H1 (cell line): ENCODE measurements around the gene UGT1A6. TPM values are rescaled to one million over a fixed set of nuclear protein-coding genes. Genes with fewer than 3 reads are reported as not detected.

Experiments used
- CTCF ChIA-PET: fragments of 300-600 bp; sonication (Branson Sonifier 250); formaldehyde crosslinking; loops from one replicate; lab custom pipeline; 2021; ENCODE audit not compliant: partially characterized antibody; lab: Charles Lee
- POLR2A ChIA-PET: fragments of 300-600 bp; sonication (Branson Sonifier 250); formaldehyde crosslinking; loops from one replicate; lab custom pipeline; 2021; ENCODE audit warnings: inconsistent platforms; ENCODE audit not compliant: partially characterized antibody; lab: Charles Lee
- DNase-seq, 2 experiments: peaks; one replicate each; pipeline versions ENCODE4 v3.0.0 to v3.0.0-alpha.2; 2010 to 2022; ENCODE audit warnings: low spot score in 2 of 2, low read depth in 1 of 2, mixed read lengths in 1 of 2
- FAIRE-seq: peaks from 2 replicates; lab custom pipeline; 2011; peaks lifted over from hg19 to GRCh38; lab: Jason Lieb, UNC
- H2AFZ ChIP-seq: 2 replicates; pipeline ENCODE4 v1.8.1; 2012; ENCODE audit warnings: low read length, inconsistent platforms
- H2AK5ac ChIP-seq: 2 replicates; pipeline ENCODE4 v1.6.1; 2013; ENCODE audit warnings: low read depth, low read length
- H2BK120ac ChIP-seq: replicated peaks from 2 replicates; pipeline ENCODE3; 2013; ENCODE audit warnings: low read depth, low read length, inconsistent platforms
- H2BK12ac ChIP-seq: 2 replicates; pipeline ENCODE4 v1.6.1; 2013; ENCODE audit warnings: low read depth, low read length
- H2BK15ac ChIP-seq: 2 replicates; pipeline ENCODE4 v1.6.1; 2013; ENCODE audit warnings: low read length
- H2BK20ac ChIP-seq: 2 replicates; pipeline ENCODE4 v1.6.1; 2013; ENCODE audit warnings: low read length
- H2BK5ac ChIP-seq: 2 replicates; pipeline ENCODE4 v1.6.1; 2013; ENCODE audit warnings: low read depth, low read length
- H3K14ac ChIP-seq: 2 replicates; pipeline ENCODE4 v1.6.1; 2013; ENCODE audit warnings: inconsistent platforms; ENCODE audit not compliant: insufficient read length
- H3K18ac ChIP-seq: 2 replicates; pipeline ENCODE4 v1.6.1; 2013; ENCODE audit warnings: low read length; ENCODE audit errors: extremely low read depth
- H3K23ac ChIP-seq: 2 replicates; pipeline ENCODE4 v1.6.1; 2013; ENCODE audit warnings: inconsistent platforms; ENCODE audit not compliant: insufficient read length
- H3K23me2 ChIP-seq: 2 replicates; pipeline ENCODE4 v1.6.1; 2013; ENCODE audit warnings: low read depth, low read length
- H3K27ac ChIP-seq: 2 replicates; pipeline ENCODE4 v1.6.1; 2011; ENCODE audit warnings: low read depth, low read length, inconsistent platforms
- H3K27me3 ChIP-seq, 4 experiments: replicated peaks in 1 of 4; 1 replicate in 1 of 4; 2 replicates in 3 of 4; pipeline versions ENCODE4 v1.6.1 to v1.8.1; 2011 to 2013; ENCODE audit warnings: low read length in 3 of 4, mild to moderate bottlenecking in 3 of 4, inconsistent platforms in 2 of 4, mixed read lengths in 2 of 4, moderate library complexity in 1 of 4; ENCODE audit not compliant: control insufficient read depth in 3 of 4, insufficient read depth in 3 of 4; ENCODE audit errors: extremely low read depth in 1 of 4
- H3K36me3 ChIP-seq, 4 experiments: 2 replicates each; pipeline versions ENCODE4 v1.6.1 to v1.8.1; 2011 to 2013; ENCODE audit warnings: mild to moderate bottlenecking in 4 of 4, low read length in 3 of 4, moderate library complexity in 2 of 4, control low read depth in 1 of 4, inconsistent platforms in 1 of 4; ENCODE audit not compliant: insufficient read depth in 4 of 4, control insufficient read depth in 2 of 4
- H3K4ac ChIP-seq: replicated peaks from 2 replicates; pipeline ENCODE3; 2013; ENCODE audit warnings: low read length, low read depth, mixed read lengths, inconsistent platforms; ENCODE audit not compliant: insufficient read length
- H3K4me1 ChIP-seq, 4 experiments: replicated peaks in 1 of 4; 1 replicate in 1 of 4; 2 replicates in 3 of 4; pipeline versions ENCODE4 v1.6.1 to v1.8.1; 2011 to 2013; ENCODE audit warnings: low read length in 3 of 4, inconsistent platforms in 2 of 4, mixed read lengths in 1 of 4; ENCODE audit not compliant: insufficient read depth in 4 of 4, control insufficient read depth in 3 of 4
- H3K4me2 ChIP-seq, 2 experiments: 2 replicates each; pipeline versions ENCODE4 v1.6.1 to v1.8.1; 2011 to 2013; ENCODE audit warnings: low read depth in 2 of 2, low read length in 2 of 2, control low read depth in 1 of 2, inconsistent platforms in 1 of 2, mild to moderate bottlenecking in 1 of 2; ENCODE audit not compliant: insufficient read depth in 1 of 2
- H3K4me3 ChIP-seq, 4 experiments: fragments of 200-600, 300-600 bp in 1 of 4; sonication (generic), shearing (Covaris generic), sonication (Bioruptor Twin) in 1 of 4; 2 replicates each; pipeline versions ENCODE4 v1.5.1 to v1.8.1; 2011 to 2016; ENCODE audit warnings: low read length in 4 of 4, low read depth in 3 of 4, control low read depth in 2 of 4, inconsistent platforms in 2 of 4, mild to moderate bottlenecking in 2 of 4, mixed read lengths in 1 of 4, moderate library complexity in 1 of 4; ENCODE audit not compliant: insufficient read depth in 2 of 4; ENCODE audit errors: extremely low read depth in 1 of 4
- H3K56ac ChIP-seq: replicated peaks from 2 replicates; pipeline ENCODE3; 2013; ENCODE audit warnings: low read depth, mild to moderate bottlenecking, mixed read lengths, low read length, inconsistent platforms; ENCODE audit not compliant: insufficient read length
- H3K79me1 ChIP-seq: 2 replicates; pipeline ENCODE4 v1.6.1; 2013; ENCODE audit warnings: low read depth, low read length, control low read depth
- H3K79me2 ChIP-seq, 2 experiments: 2 replicates each; pipeline versions ENCODE4 v1.6.1 to v1.8.1; 2012 to 2013; ENCODE audit warnings: low read length in 2 of 2, mild to moderate bottlenecking in 2 of 2, inconsistent platforms in 1 of 2; ENCODE audit not compliant: insufficient read depth in 2 of 2, control insufficient read depth in 1 of 2
- H3K9ac ChIP-seq, 4 experiments: replicated peaks in 1 of 4; 1 replicate in 1 of 4; 2 replicates in 3 of 4; pipeline versions ENCODE4 v1.6.1 to v1.8.1; 2011 to 2013; ENCODE audit warnings: low read depth in 3 of 4, low read length in 3 of 4, control low read depth in 2 of 4, mild to moderate bottlenecking in 2 of 4, moderate library complexity in 2 of 4, inconsistent platforms in 1 of 4; ENCODE audit errors: extremely low read depth in 1 of 4
- H3K9me3 ChIP-seq, 2 experiments: 2 replicates each; pipeline versions ENCODE4 v1.6.1 to v1.8.1; 2012 to 2013; ENCODE audit warnings: mild to moderate bottlenecking in 2 of 2, moderate library complexity in 2 of 2, control low read depth in 1 of 2, inconsistent platforms in 1 of 2, low read depth in 1 of 2, low read length in 1 of 2, mixed read lengths in 1 of 2; ENCODE audit not compliant: insufficient read depth in 2 of 2
- H4K20me1 ChIP-seq, 2 experiments: replicated peaks in 1 of 2; 2 replicates each; pipeline versions ENCODE3 to v1.8.1; 2011 to 2013; ENCODE audit warnings: inconsistent platforms in 2 of 2, low read length in 2 of 2, mild to moderate bottlenecking in 1 of 2; ENCODE audit not compliant: insufficient read depth in 2 of 2, control insufficient read depth in 1 of 2
- H4K5ac ChIP-seq: 2 replicates; pipeline ENCODE4 v1.6.1; 2013; ENCODE audit warnings: low read length, low read depth, mixed read lengths, inconsistent platforms; ENCODE audit not compliant: insufficient read length
- H4K8ac ChIP-seq: 2 replicates; pipeline ENCODE4 v1.8.0; 2013; ENCODE audit warnings: mild to moderate bottlenecking, moderate library complexity, low read length, inconsistent platforms; ENCODE audit not compliant: insufficient read depth; ENCODE audit errors: extremely low read depth
- H4K91ac ChIP-seq: replicated peaks from 2 replicates; pipeline ENCODE3; 2013; ENCODE audit warnings: low read length, mixed read lengths, inconsistent platforms; ENCODE audit not compliant: insufficient read length
- POLR2A ChIP-seq, 2 experiments: IDR thresholded peaks; 1 replicate in 1 of 2; 2 replicates in 1 of 2; pipeline ENCODE4 v1.6.1; 2011; ENCODE audit warnings: low read depth in 2 of 2, low read length in 2 of 2, mild to moderate bottlenecking in 2 of 2; ENCODE audit errors: control extremely low read depth in 1 of 2
- SP1 ChIP-seq: IDR thresholded peaks from 2 replicates; pipeline ENCODE4 v1.6.1; 2011; ENCODE audit warnings: low read depth, low read length
- ZNF274 ChIP-seq: IDR thresholded peaks from 2 replicates; pipeline ENCODE4 v1.7.0; 2012; ENCODE audit warnings: low read length, borderline replicate concordance; ENCODE audit errors: extremely low read depth
- WGBS, 2 experiments: shearing (Covaris generic) in 1 of 2; methylation state at CpG; one replicate each; pipeline versions ENCODE4 v1.1.6 to v1.1.7; 2013 to 2015; ENCODE audit warnings: low lambda C conversion rate in 2 of 2, mixed read lengths in 2 of 2, inconsistent platforms in 1 of 2, low coverage in 1 of 2, missing lambda C conversion rate in 1 of 2; ENCODE audit not compliant: insufficient replicate concordance in 2 of 2, insufficient coverage in 1 of 2, insufficient read length in 1 of 2; ENCODE audit errors: extremely low coverage in 1 of 2, missing lambda C conversion rate in 1 of 2; 5-methylcytosine and 5-hydroxymethylcytosine counted together
- polyA plus RNA-seq, 7 experiments: library from polyadenylated mRNA; depleted of rRNA in 3 of 7; stranded (reverse) in 5 of 7; unstranded in 2 of 7; fragments of >200 nt in 5 of 7; fragments of 200-250 nt in 2 of 7; gene quantifications; 1 replicate in 5 of 7; 2 replicates in 1 of 7; 4 replicates in 1 of 7; pipeline versions ENCODE4 v1.2.1 to v1.2.3, GENCODE V29; 2011 to 2013; ENCODE audit warnings: missing spikeins in 2 of 7, mixed read lengths in 2 of 7
- total RNA-seq: library from RNA; stranded (reverse); fragmentation: NEBNext Ultra II Directional; extraction: Animal tissue kit (Norgen Biotek cat#: 25700); gene quantifications from 2 replicates; pipeline ENCODE4 v1.2.1, GENCODE V29; 2021

Gene UGT1A6
- total and polyA plus RNA-seq, 2 of the 8 experiments (the other 6 are each of a cell fraction or from before 2014, with no cell fraction given) = not detected

DNA sequence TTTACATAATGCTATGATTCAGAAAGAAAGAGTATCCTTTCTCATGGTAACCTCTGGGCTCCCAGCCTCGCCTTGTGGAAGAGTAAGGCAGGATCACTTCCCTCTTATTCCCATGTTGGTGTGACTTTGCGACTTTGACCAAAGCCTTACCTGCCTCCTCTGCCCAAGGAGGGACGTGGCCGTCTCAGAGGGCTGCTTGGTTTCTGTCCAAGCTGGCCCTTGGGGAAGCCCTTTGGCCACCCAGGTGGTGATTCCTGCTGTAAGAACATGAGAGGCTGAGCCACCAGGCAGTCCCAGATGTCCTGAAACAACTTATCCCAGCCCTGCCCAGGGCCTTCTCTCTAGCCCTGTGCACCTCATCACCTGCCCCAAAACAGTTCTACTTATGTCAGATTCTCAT lies 6.0 kb downstream of the UGT1A6 start:
- no peak overlapping the region for H3K14ac ChIP-seq
- H3K36me3 ChIP-seq = no peaks in the 10 kb centered on the region
- 81% methylated on average over 4 of the region's 4 CpGs; no CpG with 5 or more reads in 1 of the 2 experiments for WGBS, 2 experiments
- no peak for FAIRE-seq
- DNase-seq = no peak
- H4K5ac ChIP-seq = no peak overlapping the region
- H4K91ac ChIP-seq = no peak overlapping the region
- H2AK5ac ChIP-seq = no peak overlapping the region
- H2BK120ac ChIP-seq = no peak overlapping the region
- H3K23ac ChIP-seq = no peak overlapping the region
- H3K23me2 ChIP-seq = no peaks in the 10 kb centered on the region
- H4K8ac ChIP-seq = no peak overlapping the region
- H3K9me3 ChIP-seq = no peaks in the 10 kb centered on the region
- 0 out of 2 replicates have a peak overlapping the region, but pooled peaks have one; percentile 7 for H2BK20ac ChIP-seq
- H2BK5ac ChIP-seq = 0 out of 2 replicates have a peak overlapping the region, but pooled peaks have one; percentile 19
- H2BK12ac ChIP-seq = no peak overlapping the region
- H3K4ac ChIP-seq = no peak overlapping the region
- H3K27ac ChIP-seq = no peak overlapping the region
- H3K79me2 ChIP-seq = no peaks in the 10 kb centered on the region
- H2AFZ ChIP-seq = 0 out of 2 replicates have a peak overlapping the region, but pooled peaks have one; percentile 42
- H3K4me2 ChIP-seq = no peak overlapping the region
- no peak overlapping the region for H2BK15ac ChIP-seq
- POLR2A ChIA-PET = no interaction called here
- no peak overlapping the region for H3K56ac ChIP-seq
- no peak overlapping the region for H3K4me3 ChIP-seq
- CTCF ChIA-PET = interaction anchor here (0.7 to 3.1 kb wide), 2 partner anchors 13 to 14 kb away, joined by 3 to 12 read pairs; partner anchors contain the start of gene UGT1A5
- H3K4me1 ChIP-seq = peaks cover 0 to 4% (median 0%) of the 10 kb centered on the region in 4 experiments; a peak in 1 of 7 replicates
- no peaks in the 10 kb centered on the region for H4K20me1 ChIP-seq
- no peaks in the 10 kb centered on the region for H3K27me3 ChIP-seq
- no peak overlapping the region for H3K18ac ChIP-seq
- H3K79me1 ChIP-seq = no peaks in the 10 kb centered on the region
- no peak overlapping the region for H3K9ac ChIP-seq
- TF ChIP-seq POLR2A (IDR thresholded peaks at IDR 0.05; ENCODE audit: control extremely low read depth in 1 of 2, low read depth in 2 of 2, low read length in 2 of 2) (no peak), ZNF274 (no peak), SP1 (no peak)
